Measurements from ENCODE around the gene THBS4. TPM values are rescaled to one million over a fixed set of nuclear protein-coding genes. Genes with fewer than 3 reads are reported as not detected.

The THBS4 gene
- polyA plus RNA-seq (2012; ENCODE audit: insufficient read depth, insufficient read length, low read depth) = 0.32 TPM

GRCh38 chr5:80034962-80035821, at the start of gene THBS4:
TSS of gene THBS4 (plus strand) at chr5:80035348. CDS start at chr5:80035538, 190 bp downstream.
- Histone ChIP-seq H3K4me1 (no peaks in the 10 kb centered on the region), H3K36me3 (no peaks in the 10 kb centered on the region; the same call in 1 of the 2 replicates), H3K9me3 (no peaks in the 10 kb centered on the region), H3K27me3 (peaks cover 75% of the 10 kb centered on the region), H3K4me3 (ENCODE audit: low read depth, low read length) (no peak within 1 kb of the TSS)
- no peak for TF ChIP-seq CTCF (IDR thresholded peaks at IDR 0.05; ENCODE audit: low read depth, low read length)
- no peak for DNase-seq

DNA sequence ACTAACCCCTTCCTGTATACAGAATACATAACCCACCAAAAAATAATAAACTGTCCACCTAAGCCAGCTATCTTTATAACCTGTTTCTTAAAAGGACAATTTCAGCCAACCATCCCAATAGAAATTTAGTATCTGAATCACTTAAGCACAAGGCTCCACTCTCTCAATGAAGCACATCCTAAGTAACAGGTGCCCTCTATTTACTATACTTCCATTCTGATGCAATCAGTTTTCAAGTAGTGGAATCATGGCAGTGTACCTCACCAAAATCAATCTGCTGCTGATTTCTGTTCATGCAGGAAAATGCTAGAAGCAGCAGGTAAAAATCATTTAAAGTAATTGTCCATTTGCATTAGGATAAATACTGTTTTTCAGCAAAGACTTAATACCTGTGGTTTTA, 48.9 kb upstream of the THBS4 start:
- no peaks in the 10 kb centered on the region for H3K27me3 ChIP-seq
- no peaks in the 10 kb centered on the region; the same call in 1 of the 2 replicates for H3K4me1 ChIP-seq
- H3K36me3 ChIP-seq = peaks cover 33% of the 10 kb centered on the region

DNA sequence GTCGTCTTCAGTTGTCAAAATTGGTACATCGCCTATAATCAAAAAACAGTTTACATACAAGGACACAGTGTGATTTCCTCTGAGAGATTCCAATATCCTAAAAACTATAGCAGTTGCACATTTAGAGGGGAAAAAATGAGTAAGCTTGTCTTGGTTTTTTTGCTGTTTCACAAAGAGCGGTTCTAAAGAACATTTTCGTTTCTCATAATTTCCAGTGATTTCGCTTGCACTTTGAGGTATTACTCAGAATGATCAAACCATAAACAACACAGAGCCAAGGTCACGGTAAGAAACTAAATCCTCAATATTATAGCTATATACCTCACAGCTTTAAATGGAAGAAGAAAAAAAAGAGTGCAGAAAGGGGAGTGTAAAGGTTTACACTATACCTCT, 44.9 kb upstream of the THBS4 start:
- Histone ChIP-seq H3K9me3 (no peaks in the 10 kb centered on the region), H3K4me3 (ENCODE audit: low read depth, low read length) (peak overlapping the region; percentile 93), H3K4me1 (no peaks in the 10 kb centered on the region; the same call in 1 of the 2 replicates), H3K36me3 (peaks cover 17% of the 10 kb centered on the region), H3K27me3 (no peaks in the 10 kb centered on the region)
- TF ChIP-seq CTCF (IDR thresholded peaks at IDR 0.05; ENCODE audit: low read depth, low read length) = no peak
- DNase-seq = no peak

More for the DNA sequence above, 48.9 kb upstream of the THBS4 start:
- DNase-seq = no peak
- H3K9me3 ChIP-seq = no peaks in the 10 kb centered on the region
- TF ChIP-seq CTCF (IDR thresholded peaks at IDR 0.05; ENCODE audit: low read depth, low read length) = no peak
- H3K4me3 ChIP-seq (ENCODE audit: low read depth, low read length) = no peak overlapping the region

GRCh38 chr5:79990598-79991507, 44.3 kb upstream of the THBS4 start, which contains the start of gene MTX3:
TSS of gene MTX3 (minus strand) at chr5:79991262. CDS start at chr5:79991238, 24 bp downstream.
- Histone ChIP-seq H3K9me3 (no peaks in the 10 kb centered on the region), H3K36me3 (peaks cover 16% of the 10 kb centered on the region), H3K4me1 (no peaks in the 10 kb centered on the region; the same call in 1 of the 2 replicates), H3K27me3 (no peaks in the 10 kb centered on the region), H3K4me3 (ENCODE audit: low read depth, low read length) (peak within 1 kb of the TSS; percentile 93)
- DNase-seq = peak; percentile 91
- no peak for TF ChIP-seq CTCF (IDR thresholded peaks at IDR 0.05; ENCODE audit: low read depth, low read length)

- H3K9me3 ChIP-seq = no peaks in the 10 kb centered on the region
- no peak overlapping the region for H3K4me3 ChIP-seq (ENCODE audit: low read depth, low read length)
- no peaks in the 10 kb centered on the region for H3K27me3 ChIP-seq
- no peak for TF ChIP-seq CTCF (IDR thresholded peaks at IDR 0.05; ENCODE audit: low read depth, low read length)
- peaks cover 5% of the 10 kb centered on the region for H3K36me3 ChIP-seq
- no peaks in the 10 kb centered on the region; the same call in 1 of the 2 replicates for H3K4me1 ChIP-seq
- no peak for DNase-seq
These were observed 42.1 kb upstream of the THBS4 start for GRCh38 chr5:79992891-79993657.
